HG03097 (cell line): ENCODE results near the gene ITPR1.
"Not testable (repeated sequence)": the region's sequence is repeated elsewhere in the genome, so short reads cannot be mapped to it uniquely, and the experiment has no call there.

Experiments
- ATAC-seq: cut with Tn5 transposase; IDR thresholded peaks from one replicate; pipeline ENCODE4 v1.9.1; 2021; ENCODE audit not compliant: unreplicated experiment, low FRiP score

Gene ITPR1

GRCh38 chr3:4493014-4493940 is at the start of gene ITPR1:
ITPR1 (plus strand) TSS chr3:4493348; CDS start chr3:4516492, 23,144 bp downstream.
- ATAC-seq: peak; percentile 96

- no peak for ATAC-seq
Observed at GRCh38 chr3:4447295-4447999, 45.7 kb upstream of the ITPR1 start.

GRCh38 chr3:4448187-4448586 is 45.0 kb upstream of the ITPR1 start:
- ATAC-seq: no peak

GRCh38 chr3:4449043-4449805 is 43.9 kb upstream of the ITPR1 start:
- no peak for ATAC-seq

- no peak for ATAC-seq
Observed at GRCh38 chr3:4454142-4454541, 39.0 kb upstream of the ITPR1 start.

GRCh38 chr3:4456780-4457179 is 36.4 kb upstream of the ITPR1 start:
- not testable (repeated sequence) for ATAC-seq

GRCh38 chr3:4458961-4459360 is 34.2 kb upstream of the ITPR1 start:
- no peak for ATAC-seq

GRCh38 chr3:4460334-4460733 is 32.8 kb upstream of the ITPR1 start:
- no peak for ATAC-seq

- no peak for ATAC-seq
Observed at GRCh38 chr3:4461468-4462090, 31.6 kb upstream of the ITPR1 start.

- ATAC-seq: no peak
Observed at GRCh38 chr3:4462369-4463040, 30.6 kb upstream of the ITPR1 start.

- ATAC-seq: no peak
Observed at GRCh38 chr3:4464576-4464975, 28.6 kb upstream of the ITPR1 start.

- peak; percentile 99 for ATAC-seq
Observed at GRCh38 chr3:4466741-4467521, 26.2 kb upstream of the ITPR1 start, which contains the start of gene SUMF1. SUMF1 (minus strand) TSS chr3:4467269; CDS start chr3:4467245, 24 bp downstream.

- no peak for ATAC-seq
Observed at GRCh38 chr3:4467522-4467867, 25.7 kb upstream of the ITPR1 start.

- ATAC-seq: no peak
Observed at GRCh38 chr3:4471907-4472306, 21.2 kb upstream of the ITPR1 start.

- no peak for ATAC-seq
Observed at GRCh38 chr3:4472312-4472711, 20.8 kb upstream of the ITPR1 start.

GRCh38 chr3:4472766-4473165 is 20.4 kb upstream of the ITPR1 start:
- ATAC-seq: no peak

- ATAC-seq: no peak
Observed at GRCh38 chr3:4474683-4475490, 18.3 kb upstream of the ITPR1 start.

- ATAC-seq: no peak
Observed at GRCh38 chr3:4475804-4476203, 17.3 kb upstream of the ITPR1 start.
